Measurements from ENCODE around the gene CALML3. TPM values are rescaled to one million over a fixed set of nuclear protein-coding genes. Genes with fewer than 3 reads are reported as not detected.
"Not testable (repeated sequence)": the region's sequence is repeated elsewhere in the genome, so short reads cannot be mapped to it uniquely, and the experiment has no call there.

CALML3 gene
- total and polyA plus RNA-seq, 2 of the 8 experiments (the other 6 are each of a cell fraction or from before 2014, with no cell fraction given) = not detected

DNA sequence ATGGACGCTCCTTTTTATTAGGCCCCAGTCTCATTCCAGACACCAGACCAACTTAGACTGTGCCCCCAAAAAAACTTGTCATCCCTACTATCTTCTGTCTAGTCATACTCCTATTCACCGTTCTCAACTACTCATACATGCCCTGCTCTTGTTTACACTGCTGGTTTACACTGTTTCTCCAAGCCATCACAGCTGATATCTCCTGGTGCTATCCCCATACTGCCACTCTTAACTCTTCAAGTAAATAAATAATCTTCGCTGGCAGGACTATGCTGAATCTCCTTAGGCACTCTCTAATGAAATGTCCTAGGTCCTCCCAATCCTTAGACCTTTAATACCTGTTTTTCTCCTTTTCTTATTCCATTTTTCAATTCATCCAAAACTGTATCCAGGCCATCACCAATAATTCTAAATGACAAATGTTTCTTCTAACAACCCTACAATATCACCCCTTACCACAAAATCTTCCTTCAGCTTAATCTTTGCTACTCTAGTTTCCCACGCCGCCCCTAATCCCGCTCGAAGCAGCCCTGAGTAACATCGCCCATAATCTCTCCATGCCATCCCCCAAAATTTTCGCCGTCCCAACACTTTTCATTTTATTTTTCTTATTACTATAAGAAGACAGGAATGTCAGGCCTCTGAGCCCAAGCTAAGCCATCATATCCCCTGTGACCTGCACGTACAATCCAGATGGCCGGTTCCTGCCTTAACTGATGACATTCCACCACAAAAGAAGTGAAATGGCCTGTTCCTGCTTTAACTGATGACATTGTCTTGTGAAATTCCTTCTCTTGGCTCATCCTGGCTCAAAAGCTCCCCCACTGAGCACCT is 48.6 kb upstream of the CALML3 start:
- Histone ChIP-seq H3K18ac (ENCODE audit: extremely low read depth, low read length) (peak overlapping the region; percentile 93; the same call in 1 of the 2 replicates), H2BK20ac (ENCODE audit: low read length) (peak overlapping the region; percentile 80; the same call in 1 of the 2 replicates), H3K4me1 (replicated peaks in 1 of 4; ENCODE audit: control insufficient read depth in 3 of 4, insufficient read depth in 4 of 4, low read length in 3 of 4) (peaks cover 3 to 14% (median 8%) of the 10 kb centered on the region in 4 experiments), H2BK5ac (ENCODE audit: low read depth, low read length) (peak overlapping the region; percentile 71; the same call in 1 of the 2 replicates), H3K4me2 (ENCODE audit: insufficient read depth in 1 of 2, low read depth in 2 of 2, low read length in 2 of 2) (0 out of 4 replicates have a peak overlapping the region, but pooled peaks of 1 of the 2 experiments have one; percentile 56)
- not testable (repeated sequence) for H2AK5ac ChIP-seq (ENCODE audit: low read depth, low read length); H3K27ac ChIP-seq (ENCODE audit: low read depth, low read length); DNase-seq (ENCODE audit: low read depth in 1 of 2, low spot score in 2 of 2); H3K4me3 ChIP-seq (ENCODE audit: extremely low read depth in 1 of 4, insufficient read depth in 2 of 4, low read depth in 3 of 4, low read length in 4 of 4); H2BK12ac ChIP-seq (ENCODE audit: low read depth, low read length); H3K23me2 ChIP-seq (ENCODE audit: low read depth, low read length); H3K56ac ChIP-seq (replicated peaks; ENCODE audit: insufficient read length, low read depth, low read length); H3K9me3 ChIP-seq (ENCODE audit: insufficient read depth in 2 of 2, low read depth in 1 of 2, low read length in 1 of 2); H3K14ac ChIP-seq (ENCODE audit: insufficient read length); H3K9ac ChIP-seq (replicated peaks in 1 of 4; ENCODE audit: extremely low read depth in 1 of 4, low read depth in 3 of 4, low read length in 3 of 4); H3K36me3 ChIP-seq (ENCODE audit: control insufficient read depth in 2 of 4, insufficient read depth in 4 of 4, low read length in 3 of 4); H4K91ac ChIP-seq (replicated peaks; ENCODE audit: insufficient read length, low read length); H2BK120ac ChIP-seq (replicated peaks; ENCODE audit: low read depth, low read length); H3K4ac ChIP-seq (replicated peaks; ENCODE audit: insufficient read length, low read depth, low read length); H3K27me3 ChIP-seq (replicated peaks in 1 of 4; ENCODE audit: control insufficient read depth in 3 of 4, extremely low read depth in 1 of 4, insufficient read depth in 3 of 4, low read length in 3 of 4); FAIRE-seq; H4K5ac ChIP-seq (ENCODE audit: insufficient read length, low read depth, low read length); H3K23ac ChIP-seq (ENCODE audit: insufficient read length); H3K79me1 ChIP-seq (ENCODE audit: low read depth, low read length); H4K8ac ChIP-seq (ENCODE audit: extremely low read depth, insufficient read depth, low read length); H2AFZ ChIP-seq (ENCODE audit: low read length); H4K20me1 ChIP-seq (replicated peaks in 1 of 2; ENCODE audit: control insufficient read depth in 1 of 2, insufficient read depth in 2 of 2, low read length in 2 of 2); H2BK15ac ChIP-seq (ENCODE audit: low read length); H3K79me2 ChIP-seq (ENCODE audit: control insufficient read depth in 1 of 2, insufficient read depth in 2 of 2, low read length in 2 of 2)
- ChIA-PET POLR2A (ENCODE audit: partially characterized antibody) (interaction anchor here (0.8 to 5.3 kb wide), 10 partner anchors 9 to 72 kb away, joined by 3 to 44 read pairs (median 4); no protein-coding TSS in a partner anchor), CTCF (ENCODE audit: partially characterized antibody) (interaction anchor here (1.2 to 1.6 kb wide), 4 partner anchors 9 to 33 kb away, joined by 3 to 9 read pairs (median 4); no protein-coding TSS in a partner anchor)
- WGBS, 2 experiments (ENCODE audit: extremely low coverage in 1 of 2, insufficient coverage in 1 of 2, insufficient read length in 1 of 2, insufficient replicate concordance in 2 of 2, low coverage in 1 of 2, low lambda C conversion rate in 2 of 2, missing lambda C conversion rate in 1 of 2) = 77% methylated on average over 12 of the region's 12 CpGs; no CpG with 5 or more reads in 1 of the 2 experiments

Measured in H1 (cell line).